ENCODE results near the gene SEMA6B. TPM values are rescaled to one million over a fixed set of nuclear protein-coding genes. Genes with fewer than 3 reads are reported as not detected.
A peak's percentile ranks its signal among the peaks of the same experiment; 100 is the strongest.

The SEMA6B gene
- total and polyA plus RNA-seq, 7 donors = 2.3 to 11.7 (median 7.1) TPM

- H3K36me3 ChIP-seq (ENCODE audit: insufficient read depth in 1 of 2, low read depth in 1 of 2) = peaks cover 4 to 88% of the 10 kb centered on the region in 2 donors
- intact Hi-C loops (cut with DNase I) = no loop called here
- no peaks in the 10 kb centered on the region for H3K9me3 ChIP-seq
- no peak for TF ChIP-seq CTCF (IDR thresholded peaks at IDR 0.05)
- H3K4me1 ChIP-seq = no peaks in the 10 kb centered on the region
- H3K4me3 ChIP-seq = no peak overlapping the region
- DNase-seq = peak in 1 of 2 donors; percentile 55
- H3K27ac ChIP-seq = no peak overlapping the region
- WGBS, 3 donors = 87 to 89% (median 88%) methylated on average over 22 to 25 of the region's 25 CpGs
- no peak for ATAC-seq
- no peaks in the 10 kb centered on the region for H3K27me3 ChIP-seq (ENCODE audit: insufficient read depth in 3 of 3, low read length in 2 of 3)
Observed at GRCh38 chr19:4497770-4498389, 61.6 kb downstream of the SEMA6B start.

GRCh38 chr19:4496304-4496703, 63.2 kb downstream of the SEMA6B start:
- TF ChIP-seq CTCF (IDR thresholded peaks at IDR 0.05) = no peak
- DNase-seq = peak in 1 of 2 donors; percentile 54
- H3K27me3 ChIP-seq (ENCODE audit: insufficient read depth in 3 of 3, low read length in 2 of 3) = no peaks in the 10 kb centered on the region
- peaks cover 4 to 82% of the 10 kb centered on the region in 2 donors for H3K36me3 ChIP-seq (ENCODE audit: insufficient read depth in 1 of 2, low read depth in 1 of 2)
- intact Hi-C loops (cut with DNase I) = no loop called here
- 84 to 89% (median 89%) methylated on average over 16 to 18 of the region's 18 CpGs for WGBS, 3 donors
- no peak overlapping the region for H3K4me3 ChIP-seq
- ATAC-seq = no peak
- H3K9me3 ChIP-seq = no peaks in the 10 kb centered on the region
- no peaks in the 10 kb centered on the region for H3K4me1 ChIP-seq
- H3K27ac ChIP-seq = no peak overlapping the region

- Histone ChIP-seq H3K4me3 (no peak overlapping the region), H3K27ac (no peak overlapping the region), H3K9me3 (no peaks in the 10 kb centered on the region), H3K36me3 (ENCODE audit: insufficient read depth in 1 of 2, low read depth in 1 of 2) (peaks cover 4 to 75% of the 10 kb centered on the region in 2 donors), H3K4me1 (no peaks in the 10 kb centered on the region), H3K27me3 (ENCODE audit: insufficient read depth in 3 of 3, low read length in 2 of 3) (no peaks in the 10 kb centered on the region)
- DNase-seq = peak in 1 of 2 donors; percentile 53
- intact Hi-C loops (cut with DNase I) = no loop called here
- ATAC-seq = peak in 3 of 4 donors; percentile 16 to 28 (median 22)
- no peak for TF ChIP-seq CTCF (IDR thresholded peaks at IDR 0.05)
- 90 to 92% (median 91%) methylated on average over 12 of the region's 12 CpGs for WGBS, 3 donors
Observed at GRCh38 chr19:4495471-4495870, 64.0 kb downstream of the SEMA6B start.

- no peak for DNase-seq
- ATAC-seq = no peak
- Histone ChIP-seq H3K36me3 (ENCODE audit: insufficient read depth in 1 of 2, low read depth in 1 of 2) (peaks cover 4 to 76% of the 10 kb centered on the region in 2 donors), H3K27ac (no peak overlapping the region), H3K9me3 (no peaks in the 10 kb centered on the region), H3K4me3 (no peak overlapping the region), H3K4me1 (no peaks in the 10 kb centered on the region), H3K27me3 (ENCODE audit: insufficient read depth in 3 of 3, low read length in 2 of 3) (no peaks in the 10 kb centered on the region)
- intact Hi-C loops (cut with DNase I) = no loop called here
- 93 to 96% (median 95%) methylated on average over 8 of the region's 8 CpGs for WGBS, 3 donors
- no peak for TF ChIP-seq CTCF (IDR thresholded peaks at IDR 0.05)
Observed at GRCh38 chr19:4494691-4495064, 64.8 kb downstream of the SEMA6B start.

Data from psoas muscle (tissue), 8 donors.